ENCODE measurements around the gene ACD. TPM values are rescaled to one million over a fixed set of nuclear protein-coding genes. Genes with fewer than 3 reads are reported as not detected.

Gene ACD
- total RNA-seq, 2 donors from 2014 or later, result 11.8 to 27.5 TPM

- Histone ChIP-seq H3K36me3 (no peaks in the 10 kb centered on the region), H3K4me3 (no peak overlapping the region), H3K9me3 (no peaks in the 10 kb centered on the region), H3K27ac (no peak overlapping the region), H3K9ac (ENCODE audit: low read depth in 2 of 2, low read length in 2 of 2) (no peak overlapping the region), H3K4me1 (no peaks in the 10 kb centered on the region), H3K27me3 (no peaks in the 10 kb centered on the region)
- no peak for TF ChIP-seq CTCF (IDR thresholded peaks at IDR 0.05)
- intact Hi-C loops (cut with DNase I), result no loop called here
- DNase-seq, result no peak
Observed at GRCh38 chr16:67608364-67608763, 51.7 kb downstream of the ACD start.

Other genes with a start within 250 kb of the ACD start
- 1 to 10 TPM; 7.9 to 8.7 TPM for gene ZDHHC1, start 243.8 kb downstream of the ACD start, total RNA-seq
- 100 to 1,000 TPM; 348 to 378 TPM for gene HSD11B2, start 229.1 kb downstream of the ACD start, total RNA-seq
- gene ATP6V0D1, start 179.1 kb downstream of the ACD start, total RNA-seq, result 100 to 1,000 TPM; 194 to 195 TPM
- gene AGRP, start 176.7 kb downstream of the ACD start, total RNA-seq, result not detected
- 10 to 100 TPM; 14.4 to 19.0 TPM for gene RIPOR1, start 131.4 kb downstream of the ACD start, total RNA-seq
- gene CTCF, start 97.7 kb downstream of the ACD start, total RNA-seq, result 10 to 100 TPM; 37.0 to 47.3 TPM
- 1 to 10 TPM; 1.9 to 2.5 TPM for gene CARMIL2, start 15.1 kb downstream of the ACD start, total RNA-seq
- 10 to 100 TPM in 1 of 2 donors, 1 to 10 TPM in 1; 4.6 to 10.3 TPM for gene PARD6A, start 700 bp upstream of the ACD start, total RNA-seq
- gene ENKD1, start 6.5 kb upstream of the ACD start, total RNA-seq, result 10 to 100 TPM in 1 of 2 donors, 1 to 10 TPM in 1; 9.1 to 13.0 TPM
- gene C16orf86, start 6.6 kb upstream of the ACD start, total RNA-seq, result 1 to 10 TPM; 1.1 to 1.4 TPM
- gene GFOD2, start 59.1 kb upstream of the ACD start, total RNA-seq, result 10 to 100 TPM; 22.1 to 33.8 TPM
- 10 to 100 TPM; 14.7 to 22.5 TPM for gene RANBP10, start 146.3 kb upstream of the ACD start, total RNA-seq
- gene TSNAXIP1, start 146.6 kb upstream of the ACD start, total RNA-seq, result under 1 TPM; 0.13 to 0.30 TPM
- 10 to 100 TPM; 22.0 to 33.2 TPM for gene THAP11, start 182.1 kb upstream of the ACD start, total RNA-seq
- gene NUTF2, start 186.7 kb upstream of the ACD start, total RNA-seq, result 100 to 1,000 TPM in 1 of 2 donors, 10 to 100 TPM in 1; 58.3 to 108 TPM
- gene CENPT, start 187.4 kb upstream of the ACD start, total RNA-seq, result 10 to 100 TPM; 25.6 to 38.9 TPM
- 10 to 100 TPM; 58.6 to 96.5 TPM for gene EDC4, start 212.8 kb upstream of the ACD start, total RNA-seq
- gene NRN1L, start 224.6 kb upstream of the ACD start, total RNA-seq, result under 1 TPM; 0.93 to 0.96 TPM
- 10 to 100 TPM; 24.5 to 34.7 TPM for gene PSKH1, start 233.0 kb upstream of the ACD start, total RNA-seq

Data from colonic mucosa (tissue), 4 donors.